Measurements from ENCODE around the gene KDM3A.

The KDM3A gene

GRCh38 chr2:86520153-86520552, 79.0 kb downstream of the KDM3A start:
- no peak for DNase-seq

DNA sequence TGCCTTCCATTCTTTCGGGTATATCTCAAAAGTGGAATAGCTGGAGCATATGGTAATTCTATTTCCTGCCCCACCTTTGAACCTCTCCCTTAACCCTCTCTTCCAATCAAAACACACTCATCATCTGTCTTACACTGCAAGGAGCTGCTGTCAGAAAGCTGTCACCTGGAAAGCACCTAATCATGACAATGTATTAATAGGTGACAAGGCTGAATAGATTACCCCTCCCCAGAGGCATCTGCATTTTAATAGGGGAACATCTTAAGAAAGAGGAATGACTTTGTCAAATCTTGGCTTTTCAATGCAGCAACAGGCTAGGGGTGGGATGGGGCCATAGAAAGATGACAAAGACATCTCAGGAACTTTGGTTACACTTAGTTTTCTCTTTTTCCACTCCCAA, 80.8 kb downstream of the KDM3A start:
- DNase-seq, result no peak

DNA sequence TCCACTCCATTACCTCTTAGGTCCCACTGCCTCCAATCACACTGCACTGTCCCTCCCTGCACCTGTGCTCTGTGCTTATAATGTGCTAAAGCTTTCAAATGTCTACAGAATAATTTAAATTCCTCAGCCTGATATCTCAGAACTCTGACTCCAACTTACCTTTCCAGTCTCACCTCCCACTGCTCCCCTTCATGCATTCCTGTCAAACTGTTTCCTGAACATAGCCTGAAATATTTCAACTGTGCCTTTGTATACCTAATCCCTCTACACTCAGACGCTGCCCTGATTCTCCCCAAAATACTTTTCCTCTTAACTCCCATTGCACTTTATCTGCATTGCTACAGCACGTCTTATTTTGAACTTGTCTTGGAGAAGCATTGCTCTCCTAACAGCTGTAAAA, 81.5 kb downstream of the KDM3A start:
- DNase-seq, result no peak

DNA sequence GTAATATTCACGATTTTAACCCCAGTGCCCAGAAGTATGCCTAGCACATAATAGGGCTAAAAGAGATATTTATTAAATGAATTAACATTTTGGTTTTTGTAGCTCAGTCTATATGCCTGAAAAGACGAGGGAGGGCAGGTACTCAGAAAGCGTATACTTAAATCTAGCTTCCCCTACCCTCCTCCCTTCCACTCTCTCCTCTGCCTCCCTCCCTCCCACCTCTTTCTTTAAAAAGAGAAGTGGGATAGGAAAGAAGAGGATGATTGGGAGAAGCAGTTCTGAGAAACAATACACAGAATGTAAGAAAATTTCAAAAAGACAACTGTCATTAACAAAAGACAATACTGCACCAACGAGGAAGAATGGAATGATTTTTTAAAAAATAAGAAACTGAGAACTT, 82.3 kb downstream of the KDM3A start:
- DNase-seq, result no peak

DNA sequence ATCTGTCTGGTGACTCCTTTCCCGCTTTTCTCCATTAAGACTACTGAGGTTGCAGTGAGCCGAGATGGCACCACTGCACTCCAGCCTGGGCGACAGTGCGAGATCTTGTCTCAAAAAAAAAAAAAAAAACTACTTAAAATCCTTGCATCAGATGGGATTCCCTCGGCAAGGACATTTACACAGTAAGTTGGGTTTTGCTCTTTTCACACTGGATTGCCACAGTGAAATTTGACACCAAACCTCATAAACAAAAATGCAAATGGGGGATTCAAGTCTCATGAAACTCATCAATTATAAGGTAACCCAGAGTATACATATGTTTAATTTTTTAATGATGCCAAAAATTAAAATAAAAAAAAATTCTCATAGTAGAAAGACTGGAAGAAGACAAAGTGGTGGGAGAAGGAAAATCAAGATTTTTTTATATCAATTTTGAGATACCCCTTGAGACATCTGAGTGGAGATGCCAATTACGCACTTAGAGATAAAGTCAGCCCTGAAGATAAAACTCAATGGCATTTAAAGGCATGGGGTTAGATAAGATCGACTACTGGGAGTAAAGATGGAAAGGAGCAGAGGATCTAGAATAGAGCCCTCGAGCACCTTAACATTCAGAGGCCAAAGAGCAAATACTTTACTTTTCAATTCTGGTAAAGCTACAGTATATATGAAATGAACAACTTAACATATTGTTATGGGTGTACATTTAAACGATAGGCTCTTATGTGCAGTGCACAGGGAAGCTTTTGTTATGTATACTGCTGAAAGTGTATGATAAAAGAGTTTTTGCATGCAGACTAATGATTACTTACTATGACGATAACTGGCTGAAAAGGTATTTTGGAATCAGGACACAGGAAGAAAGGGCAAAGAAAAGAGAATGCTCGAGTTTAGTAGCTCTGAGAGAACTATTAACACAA, 84.5 kb downstream of the KDM3A start:
- DNase-seq, result no peak

GRCh38 chr2:86533589-86533988, 92.4 kb downstream of the KDM3A start:
- no peak for DNase-seq

DNA sequence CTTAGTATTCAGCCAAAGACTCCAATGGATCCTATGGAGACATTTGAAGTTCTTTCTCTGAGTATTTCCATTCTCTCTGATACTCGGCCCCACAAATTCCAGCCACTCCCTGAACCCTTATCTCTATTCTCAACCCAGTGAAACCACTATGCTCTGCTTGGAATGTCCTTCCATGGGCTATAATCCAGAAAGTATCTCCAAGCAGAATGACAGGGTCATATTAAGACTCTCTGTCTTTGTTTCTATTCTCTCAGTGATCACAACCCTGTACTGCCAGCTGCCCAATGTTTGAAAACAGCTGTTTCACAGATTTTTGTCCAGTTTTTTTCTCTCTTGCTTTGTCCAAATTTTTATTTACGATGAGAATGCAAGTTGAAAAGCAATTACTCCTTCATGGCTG, 100.2 kb downstream of the KDM3A start:
- DNase-seq, result no peak

Measured in NCI-H446 treated with DMSO at 0.1 percent for 48 hours (cell line).